ENCODE results near the gene PACS2.
"Not testable (repeated sequence)": the region's sequence is repeated elsewhere in the genome, so short reads cannot be mapped to it uniquely, and the experiment has no call there.

PACS2 gene

DNA sequence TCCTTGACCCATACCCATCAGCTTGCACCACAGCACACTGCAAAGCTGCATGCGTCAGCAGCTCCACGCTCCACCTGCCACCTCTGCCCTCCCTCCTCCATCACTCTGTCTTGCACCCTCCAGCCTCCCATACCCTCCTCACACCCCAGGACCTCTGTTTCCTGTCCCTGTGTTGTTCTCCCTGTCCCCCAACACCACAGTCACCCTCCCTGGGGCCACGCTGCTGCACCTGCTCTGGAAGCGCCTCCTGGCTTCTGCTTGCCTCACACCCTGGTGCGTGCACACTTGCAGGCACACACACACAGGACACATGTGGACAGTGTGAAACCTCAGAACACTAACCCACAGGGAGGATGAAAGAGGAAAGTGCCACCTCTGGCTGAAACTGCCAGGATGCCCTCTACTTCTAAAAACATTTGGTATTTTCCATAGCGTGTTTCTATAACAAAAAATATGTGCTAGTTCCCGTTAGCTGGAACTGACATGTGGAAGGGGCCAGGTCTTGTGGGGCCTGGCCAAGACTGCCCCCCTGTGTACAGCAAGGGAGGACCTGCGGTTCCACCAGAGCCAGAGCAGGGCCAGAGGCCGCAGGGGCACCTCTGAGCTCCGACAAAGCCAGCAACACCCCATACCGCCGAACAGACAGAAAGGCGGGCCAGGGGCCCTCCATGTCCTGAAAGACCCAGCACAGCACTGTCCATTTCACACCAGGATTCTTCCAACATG, 23.8 kb upstream of the PACS2 start:
- DNase-seq = no peak

GRCh38 chr14:105292826-105293711, 21.5 kb upstream of the PACS2 start:
- DNase-seq = no peak

- DNase-seq = no peak
Observed at GRCh38 chr14:105294142-105294597, 20.4 kb upstream of the PACS2 start.

DNA sequence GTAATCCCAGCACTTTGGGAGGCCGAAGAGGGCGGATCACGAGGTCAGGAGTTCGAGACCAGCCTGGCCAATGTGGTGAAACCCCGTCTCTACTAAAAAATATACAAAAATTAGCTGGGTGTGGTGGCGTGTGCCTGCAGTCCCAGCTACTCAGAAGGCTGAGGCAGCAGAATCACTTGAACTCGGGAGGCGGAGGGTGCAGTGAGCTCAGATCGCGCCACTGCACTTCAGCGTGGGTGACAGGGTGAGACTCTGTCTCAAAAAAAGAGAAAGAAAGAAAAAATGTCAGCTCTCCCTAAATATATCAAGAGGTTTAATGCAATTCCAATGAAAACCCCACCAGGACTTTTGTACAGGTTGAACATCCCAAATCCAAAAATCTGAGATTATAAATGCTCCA, 17.2 kb upstream of the PACS2 start:
- DNase-seq = not testable (repeated sequence)

- no peak for DNase-seq
Observed at GRCh38 chr14:105299654-105300541, 14.7 kb upstream of the PACS2 start.

- DNase-seq = peak; percentile 72
Observed at GRCh38 chr14:105300542-105301102, 13.9 kb upstream of the PACS2 start, which contains the start of gene BRF1. BRF1 (minus strand) TSS chr14:105301001; CDS start chr14:105300629, 372 bp downstream.

DNA sequence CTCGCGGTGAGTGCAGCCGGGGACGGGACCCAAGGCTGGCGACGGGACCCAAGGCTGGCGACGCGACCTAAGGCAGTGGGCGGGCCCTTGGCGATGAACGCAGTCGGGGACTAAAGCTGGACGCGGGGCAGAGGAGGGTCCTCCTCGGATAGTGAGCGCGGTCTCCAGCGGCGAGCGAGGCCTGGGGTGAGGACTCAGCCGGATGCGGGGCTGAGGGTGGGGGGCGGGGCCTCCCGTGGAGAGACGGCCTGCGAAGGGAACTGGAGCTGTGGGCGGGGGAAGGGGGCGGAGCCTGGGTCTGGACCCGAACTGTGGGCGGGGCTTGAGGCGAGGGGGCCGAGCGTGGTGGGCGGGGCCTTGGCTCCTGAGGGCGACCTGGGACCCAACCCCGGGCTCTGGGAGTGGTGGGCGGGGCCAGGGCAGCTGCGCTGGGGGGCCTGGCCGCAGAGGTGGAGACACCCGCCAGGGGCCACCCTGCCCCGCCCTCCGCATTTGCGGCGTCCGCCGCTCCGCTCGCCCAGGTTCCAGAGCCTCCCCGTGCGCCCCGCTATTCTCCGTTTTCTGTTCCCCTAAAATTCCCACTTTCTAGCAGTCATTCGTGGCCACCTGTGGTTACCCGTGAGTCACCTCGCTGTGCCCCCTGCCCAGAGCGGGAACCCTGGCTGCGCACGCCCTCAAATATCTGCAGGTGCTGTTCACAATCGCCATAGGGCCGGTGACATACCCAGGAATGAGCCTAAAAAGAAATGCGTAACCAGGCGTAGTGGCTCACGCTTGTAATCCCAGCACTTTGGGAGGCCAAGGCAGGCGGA, 13.2 kb upstream of the PACS2 start:
- peak; percentile 72 for DNase-seq

- not testable (repeated sequence) for DNase-seq
Observed at GRCh38 chr14:105301915-105302249, 12.7 kb upstream of the PACS2 start.

DNA sequence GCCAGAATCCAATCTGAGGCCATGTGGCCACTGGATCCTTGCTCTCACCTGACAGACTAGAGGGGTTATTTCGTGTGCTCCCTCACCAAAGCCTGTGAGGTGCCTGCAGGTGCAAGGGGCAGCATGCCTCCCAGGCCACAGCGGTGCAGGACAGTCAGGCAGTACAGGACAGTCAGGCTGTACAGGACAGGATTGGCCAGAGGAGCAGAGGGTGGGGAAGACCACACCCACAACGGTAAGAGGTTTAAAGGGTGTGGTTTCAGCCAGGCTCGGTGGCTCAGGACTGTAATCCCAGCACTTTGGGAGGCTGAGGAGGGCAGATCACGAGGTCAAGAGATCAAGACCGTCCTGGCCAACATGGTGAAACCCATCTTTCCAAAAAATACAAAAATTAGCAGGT, 10.6 kb upstream of the PACS2 start:
- no peak for DNase-seq

DNA sequence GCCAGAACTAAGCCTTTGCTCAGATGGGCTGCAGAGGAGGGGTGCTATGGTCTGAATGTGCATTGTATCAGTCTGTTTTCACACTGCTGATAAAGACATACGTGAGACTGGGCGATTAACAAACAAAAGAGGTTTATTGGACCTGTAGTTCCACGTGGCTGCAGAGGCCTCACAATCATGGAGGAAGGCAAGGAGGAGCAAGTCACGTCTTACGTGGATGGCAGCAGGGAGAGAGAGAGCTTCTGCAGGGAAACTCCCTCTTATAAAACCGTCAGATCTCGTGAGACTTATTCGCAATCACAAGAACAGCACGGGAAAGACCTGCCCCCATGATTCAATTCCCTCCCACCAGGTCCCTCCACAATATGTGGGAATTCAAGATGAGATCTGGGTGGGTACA, 10.0 kb upstream of the PACS2 start:
- DNase-seq = no peak

- no peak for DNase-seq
Observed at GRCh38 chr14:105305345-105305744, 9.2 kb upstream of the PACS2 start.

GRCh38 chr14:105305791-105306190, 8.8 kb upstream of the PACS2 start:
- no peak for DNase-seq

GRCh38 chr14:105307052-105307727, 7.4 kb upstream of the PACS2 start:
- no peak for DNase-seq

DNA sequence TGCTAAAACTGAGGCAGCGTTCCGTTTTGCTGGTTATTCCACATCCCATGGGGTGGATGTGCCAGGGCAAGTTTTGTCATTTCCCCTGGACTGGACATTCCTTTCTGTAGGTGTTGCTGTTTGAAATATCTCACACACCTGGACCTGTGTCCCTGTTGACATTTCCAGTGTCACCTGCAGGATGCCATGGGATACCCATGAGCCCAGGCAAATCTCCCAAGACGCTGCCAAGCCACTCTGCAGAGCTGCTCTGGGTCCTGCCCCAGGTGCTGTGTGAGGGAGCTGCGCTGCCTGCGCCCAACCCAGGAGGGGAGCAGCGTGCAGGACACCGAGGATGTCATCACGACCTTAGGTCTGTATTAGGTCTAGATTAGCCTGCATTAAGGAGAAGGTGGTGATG, 5.2 kb upstream of the PACS2 start:
- DNase-seq = no peak

DNA sequence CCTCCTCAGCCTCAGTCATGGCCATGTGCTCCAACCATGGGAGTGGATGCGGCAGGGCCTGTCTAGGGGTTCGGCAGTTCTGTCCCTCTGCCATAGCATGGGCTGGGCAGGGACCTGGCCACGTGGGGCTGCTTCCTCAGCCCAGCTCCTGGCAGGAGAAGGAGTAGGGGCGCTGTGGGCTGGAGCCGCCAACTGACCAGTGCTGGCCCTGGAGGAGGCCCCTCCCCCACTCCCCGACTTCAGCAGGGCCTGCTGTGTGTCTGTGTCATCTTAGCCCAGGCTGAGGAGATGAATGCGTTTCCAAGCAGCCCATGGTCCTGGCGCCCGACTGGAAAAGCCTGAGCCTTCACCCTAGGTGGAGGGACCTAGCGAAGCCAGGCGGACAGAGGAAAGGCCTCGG, 2.7 kb upstream of the PACS2 start:
- DNase-seq = no peak

- no peak for DNase-seq
Observed at GRCh38 chr14:105312973-105313372, 1.6 kb upstream of the PACS2 start.

- no peak for DNase-seq
Observed at GRCh38 chr14:105313381-105314286, 914 bp upstream of the PACS2 start.

- no peak for DNase-seq
Observed at GRCh38 chr14:105315211-105315721, 718 bp downstream of the PACS2 start.

DNA sequence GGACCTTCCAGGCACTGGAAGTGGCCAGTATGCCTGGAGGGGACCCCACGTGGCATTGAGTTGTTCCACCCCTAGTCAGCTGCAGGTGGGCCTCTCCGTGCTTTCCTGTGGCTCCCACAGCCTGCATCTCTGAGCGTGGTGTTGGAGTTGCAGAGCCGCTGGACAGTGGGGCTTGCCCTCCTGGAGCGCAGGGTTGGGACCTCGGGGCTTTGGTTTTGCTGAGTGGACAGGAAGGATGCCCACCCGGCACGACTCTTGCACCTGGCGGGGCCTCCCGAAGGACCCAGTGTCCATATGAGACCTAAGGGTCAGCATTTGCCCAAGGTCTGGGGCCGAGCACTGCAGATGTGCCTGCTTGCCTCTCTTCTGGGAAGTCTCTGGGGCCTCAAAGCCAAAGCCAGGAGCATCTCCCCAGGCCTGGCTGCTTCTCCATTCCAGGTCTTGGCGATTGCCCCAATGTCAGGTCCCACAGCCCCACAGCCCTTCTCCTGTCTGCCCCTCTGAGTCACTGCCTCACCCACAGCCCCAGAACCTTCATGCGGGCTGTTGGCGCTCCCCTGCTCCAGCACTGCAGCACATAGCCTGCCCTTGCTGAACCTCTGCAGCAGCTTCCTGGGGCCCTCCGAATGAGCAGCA, 1.5 kb downstream of the PACS2 start:
- no peak for DNase-seq

Data from GOT3 (cell line).